GM21381 (cell line): ENCODE results near the gene VAMP5.
"Not testable (repeated sequence)": the region's sequence is repeated elsewhere in the genome, so short reads cannot be mapped to it uniquely, and the experiment has no call there.

Experiments
- ATAC-seq: cut with Tn5 transposase; IDR thresholded peaks from one replicate; pipeline ENCODE4 v1.9.1; 2021; ENCODE audit warnings: mild to moderate bottlenecking, moderate library complexity; ENCODE audit not compliant: unreplicated experiment

The VAMP5 gene

GRCh38 chr2:85584354-85584856 lies at the start of gene VAMP5:
Gene VAMP5 (plus strand): TSS chr2:85584431. CDS start chr2:85584491, 60 bp downstream.
- peak; percentile 29 for ATAC-seq

- ATAC-seq = no peak
Measured at GRCh38 chr2:85534881-85535280, 49.4 kb upstream of the VAMP5 start.

GRCh38 chr2:85536479-85536878 lies 47.8 kb upstream of the VAMP5 start:
- no peak for ATAC-seq

- no peak for ATAC-seq
Measured at GRCh38 chr2:85537600-85538506, 46.4 kb upstream of the VAMP5 start.

GRCh38 chr2:85538507-85539360 lies 45.5 kb upstream of the VAMP5 start, which contains the start of gene MAT2A:
Gene MAT2A (plus strand): TSS chr2:85539168. CDS start chr2:85539288, 120 bp downstream.
- peak; percentile 63 for ATAC-seq

GRCh38 chr2:85539361-85540132 lies 44.7 kb upstream of the VAMP5 start:
- ATAC-seq = peak; percentile 34

GRCh38 chr2:85540133-85540648 lies 44.0 kb upstream of the VAMP5 start:
- ATAC-seq = no peak

- no peak for ATAC-seq
Measured at GRCh38 chr2:85541262-85541661, 43.0 kb upstream of the VAMP5 start.

GRCh38 chr2:85541753-85542457 lies 42.3 kb upstream of the VAMP5 start:
- ATAC-seq = no peak

- no peak for ATAC-seq
Measured at GRCh38 chr2:85542777-85543176, 41.5 kb upstream of the VAMP5 start.

- ATAC-seq = not testable (repeated sequence)
Measured at GRCh38 chr2:85544254-85544691, 40.0 kb upstream of the VAMP5 start.

- ATAC-seq = not testable (repeated sequence)
Measured at GRCh38 chr2:85544915-85545779, 39.1 kb upstream of the VAMP5 start.

- no peak for ATAC-seq
Measured at GRCh38 chr2:85545780-85546240, 38.4 kb upstream of the VAMP5 start.

GRCh38 chr2:85547089-85547858 lies 37.0 kb upstream of the VAMP5 start:
- ATAC-seq = no peak

GRCh38 chr2:85547859-85548607 lies 36.2 kb upstream of the VAMP5 start:
- no peak for ATAC-seq

- ATAC-seq = no peak
Measured at GRCh38 chr2:85548608-85548900, 35.7 kb upstream of the VAMP5 start.

GRCh38 chr2:85549095-85549494 lies 35.1 kb upstream of the VAMP5 start:
- no peak for ATAC-seq
